Kidney capillary endothelial cell (primary cell): ENCODE results near the gene WHRN.

ENCODE experiments used
- DNase-seq: peaks from one replicate; pipeline ENCODE4 v3.0.0-alpha.2; 2018; ENCODE audit warnings: low spot score

Gene WHRN

DNA sequence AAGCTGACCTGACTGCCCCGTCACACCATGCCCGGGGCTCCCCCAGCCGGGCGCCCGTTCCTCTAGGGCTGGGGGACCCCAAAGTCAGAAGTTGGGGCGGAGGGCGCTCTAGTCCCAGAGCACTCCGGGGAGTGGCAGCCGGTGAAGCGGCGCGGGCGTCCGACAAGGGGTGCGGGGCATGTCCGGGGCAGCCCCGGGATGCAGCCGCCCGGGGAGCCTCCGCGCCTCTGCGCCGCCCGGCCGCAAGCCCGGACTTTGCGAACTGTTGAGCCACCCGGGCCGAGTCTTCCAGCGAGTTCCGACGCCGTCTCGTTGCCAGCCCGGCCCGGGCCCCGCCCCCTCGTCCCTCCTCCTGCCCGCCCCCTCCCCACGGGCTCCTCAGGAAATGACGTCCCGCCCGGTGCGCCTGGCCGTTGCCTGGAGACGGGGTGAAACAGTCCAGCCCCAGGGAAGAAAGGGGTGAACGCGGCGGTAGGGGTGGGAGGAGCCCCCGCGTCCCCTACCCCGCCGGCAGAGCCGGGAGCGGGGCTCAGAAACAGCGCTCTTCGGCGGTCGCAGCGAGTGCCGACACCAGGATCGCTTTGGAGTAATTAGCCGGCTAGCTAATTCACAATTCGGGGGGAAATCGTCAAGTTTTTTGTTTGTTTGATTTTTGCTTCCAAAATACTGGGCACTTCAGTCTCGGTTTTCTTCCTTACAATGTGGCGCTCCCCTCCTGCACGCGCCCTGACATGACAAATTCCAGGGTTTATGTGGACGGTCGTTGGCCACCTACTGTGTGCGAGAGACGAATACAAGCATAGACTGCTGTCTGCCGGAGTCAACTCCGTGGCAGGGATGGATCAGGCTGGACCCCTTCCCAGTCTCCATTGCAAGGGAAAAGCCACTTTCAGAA, at the start of gene WHRN:
WHRN (minus strand) TSS at position 287 of the 895 bp plus-strand sequence. CDS start 672 bp downstream, outside the sequence.
- DNase-seq, result peak; percentile 48

DNA sequence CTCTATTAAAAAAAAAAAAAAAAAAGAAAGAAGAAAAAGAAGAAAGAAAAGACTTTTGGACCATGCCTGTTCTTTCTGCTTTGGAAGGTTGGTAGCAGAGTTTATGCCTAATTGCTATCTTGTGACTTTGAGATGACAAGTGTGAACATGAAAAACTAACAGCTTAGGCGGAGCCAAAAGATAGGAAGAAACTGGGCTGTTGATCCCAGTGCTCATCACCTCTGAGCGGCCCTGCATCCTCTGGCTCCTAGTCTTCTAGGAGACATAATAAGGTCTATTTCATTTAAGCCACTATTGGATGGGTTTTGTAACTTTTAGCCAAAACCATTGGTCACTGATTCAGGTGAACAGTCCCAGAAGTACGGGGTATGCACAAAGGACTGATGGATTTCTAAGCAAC, 47.9 kb upstream of the WHRN start:
- no peak for DNase-seq

GRCh38 chr9:114552706-114553105, 47.4 kb upstream of the WHRN start:
- DNase-seq, result no peak

- DNase-seq, result peak; percentile 97
Measured at GRCh38 chr9:114551750-114552685, 46.7 kb upstream of the WHRN start.

DNA sequence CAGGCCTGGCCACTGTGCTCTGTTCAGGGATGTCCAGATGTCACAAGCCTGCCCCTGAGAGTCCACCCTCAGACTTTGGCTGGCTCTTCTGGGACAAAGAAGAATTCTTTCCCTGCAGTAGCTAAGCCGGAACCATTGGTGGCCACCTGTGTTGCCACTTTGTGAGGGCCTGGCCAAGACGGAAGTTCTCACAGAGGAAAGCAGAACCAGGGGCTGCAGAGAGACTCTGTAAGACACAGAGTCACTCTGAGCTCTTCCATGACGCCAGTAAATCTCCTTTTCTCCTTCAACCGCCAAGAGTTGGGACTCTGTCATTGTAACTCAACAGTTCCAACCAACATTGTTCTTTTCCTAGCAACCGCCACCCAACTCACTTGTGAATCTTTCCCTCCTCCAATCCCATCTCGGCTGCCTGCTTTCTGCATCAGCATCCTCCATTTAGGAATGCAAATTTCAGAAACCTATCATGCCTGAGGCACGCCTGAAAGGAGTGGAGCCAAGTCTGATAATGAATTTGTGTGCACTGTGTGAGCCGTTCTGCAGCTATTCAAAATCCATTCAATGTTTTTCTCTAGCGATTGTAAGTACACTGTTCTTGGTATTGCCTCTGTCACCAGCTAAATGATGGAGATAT, 44.5 kb upstream of the WHRN start:
- DNase-seq, result no peak

- peak; percentile 78 for DNase-seq
Measured at GRCh38 chr9:114546851-114547250, 41.6 kb upstream of the WHRN start.

- DNase-seq, result no peak
Measured at GRCh38 chr9:114545055-114545454, 39.8 kb upstream of the WHRN start.

DNA sequence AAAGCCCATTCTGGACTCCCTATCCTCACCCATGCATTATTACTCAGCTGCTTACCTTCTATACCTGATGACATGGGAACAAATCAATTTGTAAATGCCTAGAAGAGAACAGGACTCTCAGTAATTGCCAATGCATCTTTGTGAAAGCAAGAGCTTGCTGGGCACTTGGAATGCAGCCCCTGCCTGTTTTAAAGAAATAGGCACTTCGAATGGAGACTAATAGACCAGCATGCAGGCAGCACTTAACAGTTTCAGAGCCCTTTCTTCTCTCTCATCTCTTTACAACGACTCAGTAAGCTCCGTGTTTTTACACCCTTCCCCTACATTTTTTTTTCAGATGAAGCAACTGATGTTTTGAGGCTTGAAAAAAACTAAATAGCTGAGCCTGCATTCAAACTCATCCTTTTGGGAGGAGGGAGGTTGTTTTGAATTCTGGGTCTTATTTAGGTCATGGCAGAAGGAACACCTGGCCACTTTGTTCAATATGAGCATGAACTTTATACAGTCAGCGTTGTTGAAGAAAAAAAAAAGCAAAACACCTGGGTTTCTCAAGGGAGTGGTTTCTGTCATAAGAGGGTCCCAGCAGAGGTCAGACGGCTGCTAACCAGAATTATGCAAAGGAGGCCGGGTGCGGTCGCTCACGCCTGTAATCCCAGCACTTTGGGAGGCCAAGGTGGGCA, 34.6 kb upstream of the WHRN start:
- DNase-seq, result no peak

- no peak for DNase-seq
Measured at GRCh38 chr9:114538241-114538640, 33.0 kb upstream of the WHRN start.

DNA sequence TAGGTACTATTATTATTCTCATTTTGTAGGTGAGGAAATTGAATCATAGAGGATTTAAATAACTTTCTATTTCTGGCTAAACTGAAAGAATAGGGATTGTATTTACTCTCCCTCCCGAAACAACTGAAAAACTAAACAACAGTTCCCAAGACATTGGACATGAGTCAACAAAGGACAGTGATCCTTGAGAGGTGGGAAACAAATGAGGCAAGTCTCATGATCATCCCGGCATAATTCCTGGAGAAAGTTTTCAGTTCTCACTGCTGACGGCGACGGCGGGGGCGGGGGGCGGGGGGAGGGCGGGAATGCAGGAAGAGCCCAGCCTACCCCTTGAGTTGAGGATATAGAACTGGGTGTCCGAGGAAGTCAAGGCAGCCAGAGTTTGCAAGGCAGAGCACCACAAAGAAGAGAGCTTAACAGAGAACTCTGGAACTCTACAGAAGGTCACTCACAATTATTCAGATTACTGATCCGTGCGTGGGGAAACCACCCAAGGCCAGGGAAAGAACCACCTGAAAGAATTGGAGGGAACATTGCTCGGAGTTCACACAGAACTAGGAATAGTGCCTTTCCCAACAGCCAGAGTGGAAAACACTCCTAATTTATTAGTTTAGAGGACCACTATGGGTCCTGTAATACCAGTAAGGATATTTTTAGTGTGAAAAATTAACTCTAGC, 27.4 kb upstream of the WHRN start:
- no peak for DNase-seq

DNA sequence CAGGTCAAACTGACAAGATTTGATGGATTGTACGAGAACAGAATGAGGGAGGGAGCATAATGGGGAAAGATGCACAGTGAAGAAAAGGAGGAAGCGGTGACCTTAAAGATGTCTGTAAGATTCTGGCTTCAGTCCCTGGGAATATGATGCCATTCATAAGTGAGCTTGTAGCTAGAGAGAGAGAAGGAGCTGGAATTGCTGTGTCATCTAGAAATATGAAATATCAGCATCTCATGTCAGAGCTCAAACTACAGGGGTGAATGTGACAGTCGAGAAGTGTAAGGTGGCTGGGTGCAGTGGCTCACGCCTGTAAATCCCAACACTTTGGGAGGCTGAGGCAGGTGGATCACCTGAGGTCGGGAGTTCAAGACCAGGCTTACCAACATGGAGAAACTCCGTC, 24.0 kb upstream of the WHRN start:
- no peak for DNase-seq

DNA sequence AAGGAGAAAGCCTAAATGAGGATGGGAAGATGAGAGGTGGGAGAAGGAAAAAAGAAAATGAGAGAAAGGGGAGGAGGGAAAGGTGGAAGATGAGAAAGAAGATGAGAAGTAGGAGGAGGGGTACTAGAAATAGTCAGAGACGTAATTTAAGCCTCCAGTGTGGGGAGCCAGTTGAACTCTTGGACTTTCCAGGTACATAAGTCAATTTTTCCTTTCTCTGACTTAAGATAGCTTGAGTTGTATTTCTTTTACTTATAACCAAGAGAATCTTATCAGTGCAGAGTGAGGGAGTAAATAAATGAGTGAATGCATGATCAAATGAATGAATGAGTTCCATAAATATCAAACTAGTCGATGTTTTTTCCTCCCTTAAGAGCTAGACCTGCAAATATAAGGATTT, 21.5 kb upstream of the WHRN start:
- DNase-seq, result no peak

GRCh38 chr9:114525513-114525912, 20.2 kb upstream of the WHRN start:
- DNase-seq, result no peak

DNA sequence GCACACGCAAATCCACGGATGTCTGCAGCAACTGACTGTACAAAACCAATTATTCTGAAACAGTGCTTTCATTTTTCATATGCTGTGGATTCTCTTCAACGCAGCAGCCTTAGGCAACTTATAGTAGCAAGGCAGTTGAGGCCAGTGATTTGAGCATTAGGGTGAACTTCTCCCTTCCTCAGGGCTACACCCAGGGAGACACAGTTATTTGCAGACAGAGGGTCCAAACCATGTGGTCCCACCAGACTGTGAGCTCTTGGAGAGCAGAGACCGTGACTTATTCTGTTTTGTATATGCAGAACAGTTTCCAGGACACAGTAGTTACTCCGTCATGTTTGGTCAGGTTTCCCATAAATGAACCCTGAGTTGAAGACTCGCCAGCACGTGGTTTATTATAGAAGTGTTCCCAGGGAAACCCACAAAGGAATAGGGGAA, 19.0 kb upstream of the WHRN start:
- no peak for DNase-seq

GRCh38 chr9:114522847-114523246, 17.6 kb upstream of the WHRN start:
- no peak for DNase-seq

GRCh38 chr9:114522286-114522685, 17.0 kb upstream of the WHRN start:
- DNase-seq, result no peak

DNA sequence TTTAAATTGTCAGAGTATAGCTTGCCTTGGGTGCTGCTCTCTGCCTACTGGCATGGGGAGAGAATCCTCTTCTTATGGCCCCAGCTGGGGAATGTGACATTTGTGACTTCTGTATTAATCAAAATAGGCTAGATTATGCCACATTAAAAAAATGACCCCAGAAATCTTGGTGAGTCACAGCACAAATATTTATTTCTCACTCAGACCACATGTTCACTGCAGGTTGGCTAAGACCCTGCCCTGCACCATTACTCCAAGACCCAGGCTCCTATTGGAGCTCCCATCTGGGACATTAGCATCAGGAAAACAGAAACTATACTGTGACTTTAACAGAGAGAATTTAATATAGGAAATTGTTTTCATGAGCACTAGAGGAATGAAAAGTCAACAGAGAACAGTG, 16.6 kb upstream of the WHRN start:
- DNase-seq, result no peak

- DNase-seq, result no peak
Measured at GRCh38 chr9:114518599-114519022, 13.3 kb upstream of the WHRN start.

DNA sequence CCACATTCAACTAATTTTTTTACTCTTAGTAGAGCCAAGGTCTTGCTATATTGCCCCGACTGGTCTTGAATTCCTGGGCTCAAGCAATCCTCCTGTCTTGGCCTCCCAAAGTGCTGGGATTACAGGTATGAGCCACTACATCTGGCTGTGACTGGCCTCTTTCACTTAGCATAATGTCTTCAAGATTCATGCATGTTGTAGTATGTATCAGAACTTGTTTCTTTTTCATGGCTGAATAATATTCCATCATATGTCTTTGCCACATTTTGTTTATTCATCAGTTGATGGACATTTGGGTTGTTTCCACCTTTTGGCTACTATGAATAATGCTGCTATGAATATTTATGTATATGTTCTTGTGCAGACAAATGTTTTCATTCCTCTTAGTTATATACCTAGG, 12.8 kb upstream of the WHRN start:
- DNase-seq, result no peak

DNA sequence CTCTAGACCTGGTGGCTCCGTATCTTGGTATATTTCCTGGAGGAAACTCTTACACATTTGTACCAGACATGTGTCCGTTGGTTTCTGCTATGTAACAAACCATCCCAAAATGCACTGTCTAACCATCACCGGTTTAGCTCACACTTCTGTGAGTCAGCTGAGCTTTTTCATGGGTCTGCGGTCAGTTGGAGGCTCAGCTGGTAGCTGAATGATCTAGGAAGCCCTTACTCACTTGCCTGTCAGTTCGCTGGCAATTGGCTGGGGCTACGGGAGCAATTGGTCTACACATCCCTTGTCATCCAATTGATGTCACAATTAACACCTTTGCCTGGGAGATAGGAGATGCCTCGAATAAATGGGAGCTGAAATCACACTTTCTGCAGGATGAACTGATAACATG, 11.6 kb upstream of the WHRN start:
- no peak for DNase-seq

DNA sequence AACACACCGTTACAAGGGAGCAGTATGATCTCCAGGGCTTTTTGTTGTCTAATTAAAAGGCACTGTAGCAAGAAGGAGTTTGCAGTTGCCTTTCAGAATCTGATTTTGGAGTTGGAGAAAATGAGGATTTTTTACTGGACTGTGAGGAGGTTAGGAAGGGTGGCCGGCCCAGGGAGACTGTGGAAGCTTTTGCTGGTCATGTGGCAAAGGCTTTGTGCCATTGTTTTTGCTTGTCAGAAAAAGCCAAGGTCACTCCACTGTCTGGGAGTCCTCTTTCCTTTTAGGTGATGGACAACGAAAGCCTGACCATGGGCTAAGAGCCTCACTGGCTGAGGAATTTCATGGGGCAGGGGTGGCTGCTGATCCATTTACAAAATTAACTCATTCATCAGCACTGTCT, 10.3 kb upstream of the WHRN start:
- DNase-seq, result no peak
